ENCODE results near the gene SSX1.
"Not testable (repeated sequence)": the region's sequence is repeated elsewhere in the genome, so short reads cannot be mapped to it uniquely, and the experiment has no call there.

SSX1 gene

GRCh38 chrX:48255062-48255796 lies at the start of gene SSX1:
SSX1 (plus strand) TSS chrX:48255392; CDS start chrX:48257242, 1,850 bp downstream.
- not testable (repeated sequence) for DNase-seq

- DNase-seq, result not testable (repeated sequence)
These were observed 40.9 kb upstream of the SSX1 start for GRCh38 chrX:48214341-48214740.

GRCh38 chrX:48224196-48224595 lies 31.0 kb upstream of the SSX1 start:
- DNase-seq, result not testable (repeated sequence)

DNA sequence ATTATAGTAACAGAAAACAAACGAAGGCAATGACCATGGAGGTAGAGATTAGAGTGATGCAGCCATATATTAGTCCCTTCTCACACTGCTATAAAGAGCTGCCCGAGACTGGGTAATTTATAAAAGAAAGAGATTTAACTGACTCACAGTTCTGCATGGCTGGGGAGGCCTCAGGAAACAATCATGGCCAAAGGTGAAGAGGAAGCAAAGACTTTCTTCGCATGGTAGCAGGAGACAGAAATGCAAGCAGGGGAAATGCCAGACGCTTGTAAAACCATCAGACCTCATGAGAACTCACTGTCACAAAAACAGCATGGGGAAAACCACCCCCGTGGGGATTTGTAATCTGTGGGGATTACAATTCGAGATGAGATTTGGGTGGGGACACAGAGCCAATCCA lies 2.2 kb upstream of the SSX1 start:
- not testable (repeated sequence) for DNase-seq

- DNase-seq, result not testable (repeated sequence)
These were observed 19.2 kb downstream of the SSX1 start for GRCh38 chrX:48274365-48274764.

- DNase-seq, result peak; percentile 44
These were observed 23.8 kb downstream of the SSX1 start for GRCh38 chrX:48278958-48279357.

GRCh38 chrX:48280729-48281128 lies 25.5 kb downstream of the SSX1 start:
- not testable (repeated sequence) for DNase-seq

DNA sequence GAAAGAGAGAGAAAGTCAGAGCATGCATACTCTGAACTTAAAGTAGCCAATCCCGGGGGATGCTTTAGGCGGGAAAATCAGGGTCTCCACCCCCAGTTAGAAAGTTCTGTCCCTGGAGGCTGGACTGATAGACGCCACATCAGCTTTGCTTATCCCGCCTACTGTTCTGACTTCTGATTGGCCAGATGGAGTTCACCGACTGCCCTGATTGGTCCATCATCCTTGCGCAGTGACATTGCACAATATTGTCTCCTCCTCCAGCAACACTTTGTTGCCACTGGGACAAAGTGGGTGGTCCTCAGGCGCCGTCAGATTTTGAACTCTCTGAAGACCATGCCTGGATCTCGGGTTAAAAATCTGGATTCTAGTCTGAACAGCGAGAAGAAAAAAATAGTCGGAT lies 51.0 kb downstream of the SSX1 start:
- no peak for DNase-seq

- not testable (repeated sequence) for DNase-seq
These were observed 58.8 kb downstream of the SSX1 start for GRCh38 chrX:48313996-48314395.
